SK-N-SH (cell line): ENCODE data around the gene ANO6. TPM values are rescaled to one million over a fixed set of nuclear protein-coding genes. Genes with fewer than 3 reads are reported as not detected.
A peak's percentile ranks its signal among the peaks of the same experiment; 100 is the strongest.

ENCODE experiments used
- CTCF ChIA-PET: fragments of 300-600, 350-600 bp; formaldehyde crosslinking; extraction: SDS; loops from one replicate; lab custom pipeline; 2021; lab: Yijun Ruan, JAX
- POLR2A ChIA-PET: fragments of 350-600 bp; sonication (Branson Sonifier 250); formaldehyde crosslinking; extraction: SDS; loops from one replicate; lab custom pipeline; 2020; ENCODE audit warnings: antibody characterized with exemption, inconsistent platforms; lab: Yijun Ruan, JAX
- DNase-seq: peaks from one replicate; pipeline ENCODE4 v3.0.0; 2012
- H2AFZ ChIP-seq: fragments of 200-600 bp; sonication (generic); 2 replicates; pipeline ENCODE4 v1.8.1; 2016; ENCODE audit warnings: antibody characterized with exemption, mild to moderate bottlenecking, low read depth
- H3F3A ChIP-seq: fragments of 200-600 bp; sonication (generic); replicated peaks from 2 replicates; pipeline ENCODE3; 2016; ENCODE audit warnings: antibody characterized with exemption, mild to moderate bottlenecking; ENCODE audit not compliant: insufficient read depth
- H3K27ac ChIP-seq, 2 experiments: fragments of 200-500 bp in 1 of 2; fragments of 200-600 bp in 1 of 2; sonication (Bioruptor generic) in 1 of 2; sonication (generic), shearing (Covaris generic) in 1 of 2; 2 replicates each; pipeline versions ENCODE4 v1.5.1 to v1.6.1; 2014 to 2016; ENCODE audit warnings: low read depth in 2 of 2, inconsistent platforms in 1 of 2, low read length in 1 of 2, mild to moderate bottlenecking in 1 of 2, mixed read lengths in 1 of 2
- H3K27me3 ChIP-seq: fragments of 200-600 bp; sonication (generic), shearing (Covaris generic); 2 replicates; pipeline ENCODE4 v1.6.1; 2016; ENCODE audit warnings: mixed run types; ENCODE audit not compliant: insufficient read depth
- H3K36me3 ChIP-seq, 2 experiments: fragments of 200-500 bp in 1 of 2; fragments of 200-600 bp in 1 of 2; sonication (Bioruptor generic) in 1 of 2; sonication (generic) in 1 of 2; replicated peaks in 1 of 2; 2 replicates each; pipeline versions ENCODE3 to v1.5.1; 2014 to 2016; ENCODE audit warnings: low read length in 1 of 2, mild to moderate bottlenecking in 1 of 2; ENCODE audit not compliant: insufficient read depth in 2 of 2, control insufficient read depth in 1 of 2
- H3K4me1 ChIP-seq, 2 experiments: fragments of 200-500 bp in 1 of 2; fragments of 200-600 bp in 1 of 2; sonication (Bioruptor generic) in 1 of 2; sonication (generic), shearing (Covaris generic) in 1 of 2; 2 replicates each; pipeline versions ENCODE4 v1.5.1 to v1.6.1; 2014 to 2016; ENCODE audit warnings: low read depth in 1 of 2, low read length in 1 of 2, mixed run types in 1 of 2; ENCODE audit not compliant: insufficient read depth in 2 of 2, control insufficient read depth in 1 of 2
- H3K4me2 ChIP-seq: fragments of 200-600 bp; sonication (generic), shearing (Covaris generic); 2 replicates; pipeline ENCODE4 v1.6.1; 2017; ENCODE audit warnings: mixed run types
- H3K4me3 ChIP-seq, 2 experiments: fragments of 200-500 bp in 1 of 2; fragments of 200-600 bp in 1 of 2; sonication (Bioruptor generic) in 1 of 2; sonication (generic), shearing (Covaris generic) in 1 of 2; 2 replicates each; pipeline versions ENCODE4 v1.5.1 to v1.8.1; 2014 to 2016; ENCODE audit warnings: low read depth in 2 of 2, inconsistent platforms in 1 of 2, low read length in 1 of 2, mild to moderate bottlenecking in 1 of 2, mixed read lengths in 1 of 2, moderate library complexity in 1 of 2
- H3K79me2 ChIP-seq: fragments of 200-600 bp; sonication (generic); 2 replicates; pipeline ENCODE4 v1.8.1; 2017; ENCODE audit warnings: mild to moderate bottlenecking; ENCODE audit not compliant: insufficient read depth
- H3K9ac ChIP-seq: fragments of 200-600 bp; sonication (generic); 2 replicates; pipeline ENCODE4 v1.6.1; 2017; ENCODE audit warnings: mixed run types
- H3K9me2 ChIP-seq: fragments of 200-600 bp; sonication (generic); 2 replicates; pipeline ENCODE4 v1.6.1; 2017; ENCODE audit warnings: mixed run types
- H3K9me3 ChIP-seq: fragments of 200-600 bp; sonication (generic); 2 replicates; pipeline ENCODE4 v1.6.1; 2017; ENCODE audit warnings: mixed run types, mild to moderate bottlenecking, moderate library complexity
- H4K20me1 ChIP-seq: fragments of 200-600 bp; sonication (generic); 2 replicates; pipeline ENCODE4 v1.6.1; 2017; ENCODE audit warnings: mild to moderate bottlenecking, mixed run types; ENCODE audit not compliant: insufficient read depth
- CHD2 ChIP-seq: fragments of 150-350 bp; IDR thresholded peaks from 2 replicates; pipeline ENCODE4 v1.6.1; 2018; ENCODE audit warnings: low read length; ENCODE audit not compliant: partially characterized antibody
- FOXJ3 ChIP-seq: sonication (generic); formaldehyde crosslinking; IDR thresholded peaks from 2 replicates; pipeline ENCODE4 v1.5.1; 2020; ENCODE audit warnings: mild to moderate bottlenecking, missing genetic modification reagents
- GATA2 ChIP-seq: sonication (generic); formaldehyde crosslinking; IDR thresholded peaks from 2 replicates; pipeline ENCODE4 v1.5.0; 2020; ENCODE audit warnings: mild to moderate bottlenecking, missing genetic modification reagents
- MXI1 ChIP-seq: IDR thresholded peaks from 2 replicates; pipeline ENCODE4 v1.6.1; 2012; ENCODE audit warnings: mild to moderate bottlenecking, low read depth, low read length, improper control_type of control experiment
- RAD21 ChIP-seq: IDR thresholded peaks from 2 replicates; pipeline ENCODE4 v1.6.1; 2012; ENCODE audit warnings: mild to moderate bottlenecking, low read length
- RCOR1 ChIP-seq: fragments of 150-350 bp; IDR thresholded peaks from 2 replicates; pipeline ENCODE4 v1.6.1; 2017; ENCODE audit warnings: antibody characterized with exemption, low read length
- RXRA ChIP-seq: IDR thresholded peaks from 2 replicates; pipeline ENCODE4 v1.4.0; 2012; ENCODE audit warnings: low read depth, mild to moderate bottlenecking, borderline replicate concordance
- SIN3A ChIP-seq: IDR thresholded peaks from 2 replicates; pipeline ENCODE4 v1.6.1; 2012; ENCODE audit warnings: low read depth, mild to moderate bottlenecking, low read length, moderate library complexity, borderline replicate concordance
- SMC3 ChIP-seq: IDR thresholded peaks from 2 replicates; pipeline ENCODE4 v1.6.1; 2012; ENCODE audit warnings: low read depth, low read length, improper control_type of control experiment
- TAF1 ChIP-seq: IDR thresholded peaks from 2 replicates; pipeline ENCODE4 v1.6.1; 2012; ENCODE audit warnings: low read depth, mild to moderate bottlenecking, low read length, moderate library complexity, borderline replicate concordance
- TCF12 ChIP-seq: IDR thresholded peaks from 2 replicates; pipeline ENCODE4 v1.4.0; 2012
- TEAD4 ChIP-seq: IDR thresholded peaks from 2 replicates; pipeline ENCODE4 v1.4.0; 2012; ENCODE audit warnings: mild to moderate bottlenecking, borderline replicate concordance; ENCODE audit not compliant: insufficient read depth
- WGBS: methylation state at CpG from one replicate; pipeline ENCODE4 v1.1.6; 2017; ENCODE audit warnings: low lambda C conversion rate; 5-methylcytosine and 5-hydroxymethylcytosine counted together
- polyA plus RNA-seq, 3 experiments: library from polyadenylated mRNA; depleted of rRNA; stranded (reverse); fragments of >200 nt; gene quantifications; 2 replicates each; pipeline ENCODE4 v1.2.3, GENCODE V29; 2012
- TF ChIP-seq, protein P1 (sequence below): IDR thresholded peaks from 2 replicates; pipeline ENCODE4 v1.6.1; 2012; ENCODE audit warnings: mild to moderate bottlenecking, low read depth, low read length, moderate library complexity
- TF ChIP-seq, protein P2 (sequence below): fragments of 200-600 bp; sonication (generic); IDR thresholded peaks from 2 replicates; pipeline ENCODE4 v1.6.1; 2017; ENCODE audit warnings: antibody characterized with exemption, mild to moderate bottlenecking, moderate library complexity
- TF ChIP-seq, protein P3 (sequence below): IDR thresholded peaks from 2 replicates; pipeline ENCODE4 v1.4.0; 2012; ENCODE audit warnings: low read depth, borderline replicate concordance

ANO6 gene
- polyA plus RNA-seq, 1 of the 3 experiments (the other 2 are of a cell fraction), result 20.1 TPM

DNA sequence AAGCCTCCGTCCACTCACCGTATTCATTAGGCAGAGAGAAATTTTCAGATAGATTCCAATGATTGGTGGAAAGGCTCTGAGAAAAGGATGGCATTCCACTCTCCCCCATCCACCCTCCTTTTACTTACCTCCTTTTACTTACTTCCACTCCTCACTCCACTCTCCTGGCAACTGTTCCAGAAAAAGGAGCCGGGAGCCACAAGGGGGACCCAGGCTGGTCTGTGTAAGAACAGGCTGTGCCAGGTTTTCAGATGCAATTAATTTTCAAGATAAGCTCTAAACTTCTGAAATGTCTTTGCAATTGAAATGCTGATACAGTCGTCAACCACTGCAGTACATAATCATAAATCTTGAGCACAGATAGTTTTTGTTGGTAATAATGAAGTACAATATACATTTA, 248.8 kb downstream of the ANO6 start:
- Histone ChIP-seq H3K4me3 (no peak overlapping the region), H3K79me2 (no peaks in the 10 kb centered on the region), H3K27me3 (no peaks in the 10 kb centered on the region; the same call in 1 of the 2 replicates), H3K9me2 (no peaks in the 10 kb centered on the region), H2AFZ (no peak overlapping the region), H3K4me2 (no peak overlapping the region), H3F3A (no peaks in the 10 kb centered on the region), H3K36me3 (no peaks in the 10 kb centered on the region), H3K9ac (no peak overlapping the region), H3K4me1 (peaks cover 0 to 11% of the 10 kb centered on the region in 2 experiments; a peak in 2 of 4 replicates), H4K20me1 (no peaks in the 10 kb centered on the region), H3K27ac (no peak overlapping the region), H3K9me3 (no peaks in the 10 kb centered on the region)
- ChIA-PET POLR2A (no interaction called here), CTCF (interaction anchor here (0.6 to 1.4 kb wide), 7 partner anchors 9 to 260 kb away, joined by 3 to 4 read pairs (median 3); no protein-coding TSS in a partner anchor)
- 41% methylated on average over 4 of the region's 4 CpGs for WGBS
- peak; percentile 62 for DNase-seq
- TF ChIP-seq, protein P1, sequence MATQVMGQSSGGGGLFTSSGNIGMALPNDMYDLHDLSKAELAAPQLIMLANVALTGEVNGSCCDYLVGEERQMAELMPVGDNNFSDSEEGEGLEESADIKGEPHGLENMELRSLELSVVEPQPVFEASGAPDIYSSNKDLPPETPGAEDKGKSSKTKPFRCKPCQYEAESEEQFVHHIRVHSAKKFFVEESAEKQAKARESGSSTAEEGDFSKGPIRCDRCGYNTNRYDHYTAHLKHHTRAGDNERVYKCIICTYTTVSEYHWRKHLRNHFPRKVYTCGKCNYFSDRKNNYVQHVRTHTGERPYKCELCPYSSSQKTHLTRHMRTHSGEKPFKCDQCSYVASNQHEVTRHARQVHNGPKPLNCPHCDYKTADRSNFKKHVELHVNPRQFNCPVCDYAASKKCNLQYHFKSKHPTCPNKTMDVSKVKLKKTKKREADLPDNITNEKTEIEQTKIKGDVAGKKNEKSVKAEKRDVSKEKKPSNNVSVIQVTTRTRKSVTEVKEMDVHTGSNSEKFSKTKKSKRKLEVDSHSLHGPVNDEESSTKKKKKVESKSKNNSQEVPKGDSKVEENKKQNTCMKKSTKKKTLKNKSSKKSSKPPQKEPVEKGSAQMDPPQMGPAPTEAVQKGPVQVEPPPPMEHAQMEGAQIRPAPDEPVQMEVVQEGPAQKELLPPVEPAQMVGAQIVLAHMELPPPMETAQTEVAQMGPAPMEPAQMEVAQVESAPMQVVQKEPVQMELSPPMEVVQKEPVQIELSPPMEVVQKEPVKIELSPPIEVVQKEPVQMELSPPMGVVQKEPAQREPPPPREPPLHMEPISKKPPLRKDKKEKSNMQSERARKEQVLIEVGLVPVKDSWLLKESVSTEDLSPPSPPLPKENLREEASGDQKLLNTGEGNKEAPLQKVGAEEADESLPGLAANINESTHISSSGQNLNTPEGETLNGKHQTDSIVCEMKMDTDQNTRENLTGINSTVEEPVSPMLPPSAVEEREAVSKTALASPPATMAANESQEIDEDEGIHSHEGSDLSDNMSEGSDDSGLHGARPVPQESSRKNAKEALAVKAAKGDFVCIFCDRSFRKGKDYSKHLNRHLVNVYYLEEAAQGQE, result no peak
- no peak for TF ChIP-seq MXI1
- TF ChIP-seq SMC3, result no peak
- TF ChIP-seq TCF12, result no peak
- TF ChIP-seq RAD21, result peak; percentile 46
- TF ChIP-seq RXRA, result no peak
- no peak for TF ChIP-seq TEAD4
- TF ChIP-seq, protein P2, sequence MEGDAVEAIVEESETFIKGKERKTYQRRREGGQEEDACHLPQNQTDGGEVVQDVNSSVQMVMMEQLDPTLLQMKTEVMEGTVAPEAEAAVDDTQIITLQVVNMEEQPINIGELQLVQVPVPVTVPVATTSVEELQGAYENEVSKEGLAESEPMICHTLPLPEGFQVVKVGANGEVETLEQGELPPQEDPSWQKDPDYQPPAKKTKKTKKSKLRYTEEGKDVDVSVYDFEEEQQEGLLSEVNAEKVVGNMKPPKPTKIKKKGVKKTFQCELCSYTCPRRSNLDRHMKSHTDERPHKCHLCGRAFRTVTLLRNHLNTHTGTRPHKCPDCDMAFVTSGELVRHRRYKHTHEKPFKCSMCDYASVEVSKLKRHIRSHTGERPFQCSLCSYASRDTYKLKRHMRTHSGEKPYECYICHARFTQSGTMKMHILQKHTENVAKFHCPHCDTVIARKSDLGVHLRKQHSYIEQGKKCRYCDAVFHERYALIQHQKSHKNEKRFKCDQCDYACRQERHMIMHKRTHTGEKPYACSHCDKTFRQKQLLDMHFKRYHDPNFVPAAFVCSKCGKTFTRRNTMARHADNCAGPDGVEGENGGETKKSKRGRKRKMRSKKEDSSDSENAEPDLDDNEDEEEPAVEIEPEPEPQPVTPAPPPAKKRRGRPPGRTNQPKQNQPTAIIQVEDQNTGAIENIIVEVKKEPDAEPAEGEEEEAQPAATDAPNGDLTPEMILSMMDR, result peak; percentile 22; the same call in 1 of the 2 replicates
- TF ChIP-seq, protein P3, sequence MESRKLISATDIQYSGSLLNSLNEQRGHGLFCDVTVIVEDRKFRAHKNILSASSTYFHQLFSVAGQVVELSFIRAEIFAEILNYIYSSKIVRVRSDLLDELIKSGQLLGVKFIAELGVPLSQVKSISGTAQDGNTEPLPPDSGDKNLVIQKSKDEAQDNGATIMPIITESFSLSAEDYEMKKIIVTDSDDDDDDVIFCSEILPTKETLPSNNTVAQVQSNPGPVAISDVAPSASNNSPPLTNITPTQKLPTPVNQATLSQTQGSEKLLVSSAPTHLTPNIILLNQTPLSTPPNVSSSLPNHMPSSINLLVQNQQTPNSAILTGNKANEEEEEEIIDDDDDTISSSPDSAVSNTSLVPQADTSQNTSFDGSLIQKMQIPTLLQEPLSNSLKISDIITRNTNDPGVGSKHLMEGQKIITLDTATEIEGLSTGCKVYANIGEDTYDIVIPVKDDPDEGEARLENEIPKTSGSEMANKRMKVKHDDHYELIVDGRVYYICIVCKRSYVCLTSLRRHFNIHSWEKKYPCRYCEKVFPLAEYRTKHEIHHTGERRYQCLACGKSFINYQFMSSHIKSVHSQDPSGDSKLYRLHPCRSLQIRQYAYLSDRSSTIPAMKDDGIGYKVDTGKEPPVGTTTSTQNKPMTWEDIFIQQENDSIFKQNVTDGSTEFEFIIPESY, result no peak
- TF ChIP-seq SIN3A, result no peak
- peak; percentile 74; the same call in 1 of the 2 replicates for TF ChIP-seq RCOR1
- TF ChIP-seq CHD2, result no peak
- peak; percentile 28; the same call in 1 of the 2 replicates for TF ChIP-seq GATA2 (CRISPR knock-in tag)
- no peak for TF ChIP-seq TAF1
- TF ChIP-seq FOXJ3 (CRISPR knock-in tag), result no peak
